Measurements from ENCODE around the gene IGSF21.

IGSF21 gene

DNA sequence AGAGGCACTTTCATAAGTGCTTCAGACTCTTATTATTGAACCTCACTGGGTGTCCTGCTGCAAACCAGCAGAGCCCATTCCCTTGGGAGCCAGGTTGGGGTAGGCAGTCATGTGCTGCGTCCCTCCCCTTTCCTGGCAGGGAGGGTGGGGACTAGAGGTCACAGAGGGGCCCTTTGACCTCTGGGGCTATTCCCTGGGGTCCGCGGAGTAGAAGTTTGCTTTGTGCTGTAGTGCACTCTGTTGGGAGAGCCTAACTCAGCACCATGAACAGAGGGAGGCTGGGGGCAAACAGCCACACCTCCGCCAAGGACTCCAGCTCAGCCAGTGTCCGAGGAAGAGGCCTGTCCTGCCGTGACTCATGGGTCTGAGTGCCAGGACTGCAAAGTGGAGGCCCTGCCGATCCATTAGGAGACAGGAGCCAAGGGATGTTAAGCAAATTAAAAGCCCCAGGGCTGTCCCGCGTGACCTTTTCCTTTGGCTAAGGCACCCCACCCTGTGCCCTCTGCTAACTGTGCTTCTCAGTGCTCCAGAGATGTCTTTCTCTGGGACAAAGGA is 3.0 kb upstream of the IGSF21 start:
- H3K4me2 ChIP-seq (ENCODE audit: low read depth, low read length), result no peak overlapping the region
- H3K4me3 ChIP-seq (ENCODE audit: low read length), result no peak overlapping the region

DNA sequence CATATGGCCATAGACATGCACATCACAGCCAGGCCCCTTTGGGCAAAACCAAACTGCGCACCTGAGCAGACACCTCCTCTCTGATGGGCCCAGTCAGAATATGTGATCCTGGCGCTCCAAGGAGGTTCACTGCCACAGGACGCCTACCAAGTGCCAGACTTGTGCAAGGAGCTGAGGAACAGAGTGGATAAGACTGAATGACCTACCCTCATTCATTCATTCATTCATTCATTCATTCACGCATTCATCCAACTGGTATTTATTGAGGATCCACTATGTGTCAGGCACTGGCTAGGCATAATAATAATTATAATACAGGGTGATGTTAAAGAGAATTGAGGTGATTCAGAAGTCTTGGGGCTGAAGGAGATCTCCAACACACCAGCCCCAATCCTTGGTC is 2.4 kb upstream of the IGSF21 start:
- no peaks in the 10 kb centered on the region for H3K79me2 ChIP-seq (ENCODE audit: low read length)
- no peak for DNase-seq
- no peak overlapping the region for H2AFZ ChIP-seq (ENCODE audit: low read length)
- H3K36me3 ChIP-seq (replicated peaks; ENCODE audit: insufficient read depth, low read length), result no peaks in the 10 kb centered on the region
- H3K9ac ChIP-seq (ENCODE audit: low read length), result no peak overlapping the region
- H3K4me2 ChIP-seq (ENCODE audit: low read depth, low read length), result no peak overlapping the region
- no peaks in the 10 kb centered on the region for H3K9me2 ChIP-seq (replicated peaks; ENCODE audit: insufficient read depth, low read length)
- no peak overlapping the region for H3K4me3 ChIP-seq (ENCODE audit: low read length)
- no peaks in the 10 kb centered on the region for H3F3A ChIP-seq (ENCODE audit: insufficient read depth, low read length)
- H3K4me1 ChIP-seq (ENCODE audit: low read length), result no peaks in the 10 kb centered on the region
- peaks cover 81% of the 10 kb centered on the region for H3K27me3 ChIP-seq (replicated peaks; ENCODE audit: insufficient read depth, low read length)
- H3K9me3 ChIP-seq (replicated peaks; ENCODE audit: insufficient read depth, low read length), result no peaks in the 10 kb centered on the region
- H3K27ac ChIP-seq (ENCODE audit: low read length), result no peak overlapping the region
- no peak for TF ChIP-seq CTCF (IDR thresholded peaks at IDR 0.05; ENCODE audit: low read length)
- TF ChIP-seq EZH2 (optimal IDR thresholded peaks at IDR 0.05; ENCODE audit: low read depth, low read length), result no peak
- TF ChIP-seq EZH2phosphoT487 (IDR thresholded peaks at IDR 0.05; ENCODE audit: low read length), result no peak
- no peaks in the 10 kb centered on the region for H4K20me1 ChIP-seq (ENCODE audit: insufficient read depth, low read length)

More for the DNA sequence above, 3.0 kb upstream of the IGSF21 start:
- no peak overlapping the region for H3K27ac ChIP-seq (ENCODE audit: low read length)
- no peaks in the 10 kb centered on the region for H3K9me3 ChIP-seq (replicated peaks; ENCODE audit: insufficient read depth, low read length)
- no peak overlapping the region for H3K9ac ChIP-seq (ENCODE audit: low read length)
- H3K9me2 ChIP-seq (replicated peaks; ENCODE audit: insufficient read depth, low read length), result no peaks in the 10 kb centered on the region
- no peaks in the 10 kb centered on the region for H3F3A ChIP-seq (ENCODE audit: insufficient read depth, low read length)
- no peaks in the 10 kb centered on the region for H3K4me1 ChIP-seq (ENCODE audit: low read length)
- H3K79me2 ChIP-seq (ENCODE audit: low read length), result no peaks in the 10 kb centered on the region
- H3K36me3 ChIP-seq (replicated peaks; ENCODE audit: insufficient read depth, low read length), result no peaks in the 10 kb centered on the region
- peaks cover 81% of the 10 kb centered on the region for H3K27me3 ChIP-seq (replicated peaks; ENCODE audit: insufficient read depth, low read length)
- H2AFZ ChIP-seq (ENCODE audit: low read length), result no peak overlapping the region
- no peak for DNase-seq
- TF ChIP-seq EZH2 (optimal IDR thresholded peaks at IDR 0.05; ENCODE audit: low read depth, low read length) (no peak), CTCF (IDR thresholded peaks at IDR 0.05; ENCODE audit: low read length) (no peak), EZH2phosphoT487 (IDR thresholded peaks at IDR 0.05; ENCODE audit: low read length) (no peak)
- no peaks in the 10 kb centered on the region for H4K20me1 ChIP-seq (ENCODE audit: insufficient read depth, low read length)

DNA sequence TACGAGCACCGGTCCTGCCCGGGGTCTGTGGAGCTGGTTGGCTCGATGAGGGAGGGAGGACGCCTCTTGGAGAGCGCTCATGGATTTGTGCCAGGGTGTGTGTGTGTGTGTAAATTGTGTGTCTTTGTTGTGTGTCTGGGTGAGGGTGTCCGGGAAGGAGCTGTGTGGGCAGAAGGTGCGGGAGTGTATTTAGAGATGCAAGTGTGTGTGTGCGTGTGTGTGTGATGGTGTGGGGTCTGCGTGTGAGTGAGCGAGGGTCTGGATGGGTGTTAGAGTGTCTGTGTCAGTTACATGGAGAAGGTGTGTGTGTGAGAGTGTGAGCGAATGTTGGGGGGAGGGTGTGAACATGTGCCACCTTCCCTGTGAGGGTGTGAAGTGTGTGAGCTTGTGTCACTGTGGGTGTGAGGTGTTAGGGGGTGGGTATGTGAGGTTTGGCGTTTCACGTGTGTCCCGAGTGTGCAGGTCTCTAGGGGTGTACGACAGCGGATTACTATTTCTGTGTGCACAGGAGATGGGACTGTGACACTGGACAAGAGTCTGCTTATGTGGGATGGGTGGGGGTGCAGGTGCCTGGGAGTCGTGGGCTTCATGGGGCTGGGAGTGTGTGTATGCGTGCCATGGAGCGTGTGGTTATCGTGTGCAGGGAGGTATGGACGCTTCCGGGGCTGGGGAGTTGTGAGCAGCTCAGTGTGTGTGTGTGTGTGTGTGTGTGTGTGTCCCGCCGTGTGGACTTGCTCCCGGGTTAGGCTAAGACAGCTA is 880 bp downstream of the IGSF21 start:
- Histone ChIP-seq H3K9me2 (replicated peaks; ENCODE audit: insufficient read depth, low read length) (no peaks in the 10 kb centered on the region), H3K79me2 (ENCODE audit: low read length) (no peaks in the 10 kb centered on the region), H3K27me3 (replicated peaks; ENCODE audit: insufficient read depth, low read length) (peaks cover 85% of the 10 kb centered on the region), H3K4me3 (ENCODE audit: low read length) (no peak overlapping the region), H4K20me1 (ENCODE audit: insufficient read depth, low read length) (no peaks in the 10 kb centered on the region), H2AFZ (ENCODE audit: low read length) (no peak overlapping the region), H3K27ac (ENCODE audit: low read length) (no peak overlapping the region), H3K36me3 (replicated peaks; ENCODE audit: insufficient read depth, low read length) (no peaks in the 10 kb centered on the region), H3K9me3 (replicated peaks; ENCODE audit: insufficient read depth, low read length) (no peaks in the 10 kb centered on the region), H3K9ac (ENCODE audit: low read length) (no peak overlapping the region), H3K4me1 (ENCODE audit: low read length) (no peaks in the 10 kb centered on the region), H3F3A (ENCODE audit: insufficient read depth, low read length) (no peaks in the 10 kb centered on the region), H3K4me2 (ENCODE audit: low read depth, low read length) (no peak overlapping the region)
- DNase-seq, result no peak
- TF ChIP-seq CTCF (IDR thresholded peaks at IDR 0.05; ENCODE audit: low read length), result no peak
- no peak for TF ChIP-seq EZH2phosphoT487 (IDR thresholded peaks at IDR 0.05; ENCODE audit: low read length)
- no peak for TF ChIP-seq EZH2 (optimal IDR thresholded peaks at IDR 0.05; ENCODE audit: low read depth, low read length)
